Right lobe of liver (tissue), 6 donors: Measurements from ENCODE around the gene FBXO44. TPM values are rescaled to one million over a fixed set of nuclear protein-coding genes. Genes with fewer than 3 reads are reported as not detected.

Source experiments
- ATAC-seq, 4 donors: fragments of 200-7000 bp; cut with Tn5 transposase; one replicate each; pipeline ENCODE4 v1.9.1; 2020; ENCODE audit warnings: mild to moderate bottlenecking in 4 of 4, moderate library complexity in 4 of 4
- DNase-seq, 3 donors: peaks; one replicate each; pipeline ENCODE4 v3.0.0-alpha.2; 2020
- H3K27ac ChIP-seq, 3 donors: fragments of 200-600 bp; one replicate each; pipeline ENCODE4 v1.8.0; 2022
- H3K27me3 ChIP-seq, 2 donors: fragments of 200-600 bp; one replicate each; pipeline ENCODE4 v1.8.0; 2022
- H3K36me3 ChIP-seq, 4 donors: fragments of 200-600 bp; sonication (generic) in 1 of 4; one replicate each; pipeline versions ENCODE4 v1.5.1 to v1.8.0; 2017 to 2022; ENCODE audit warnings: control low read depth in 1 of 4
- H3K4me1 ChIP-seq, 4 donors: fragments of 200-600 bp; sonication (generic) in 1 of 4; one replicate each; pipeline versions ENCODE4 v1.5.1 to v1.8.0; 2017 to 2022; ENCODE audit warnings: control low read depth in 1 of 4
- H3K4me3 ChIP-seq, 3 donors: fragments of 200-600 bp; one replicate each; pipeline ENCODE4 v1.8.0; 2022
- H3K9me3 ChIP-seq, 4 donors: fragments of 200-600 bp; sonication (generic) in 1 of 4; one replicate each; pipeline versions ENCODE4 v1.5.1 to v1.8.0; 2017 to 2022; ENCODE audit warnings: control low read depth in 1 of 4
- POLR2A ChIP-seq: fragments of 450-650 bp; IDR thresholded peaks from one replicate; pipeline ENCODE4 v1.6.1; 2017; ENCODE audit warnings: antibody characterized with exemption, mild to moderate bottlenecking
- WGBS: methylation state at CpG from one replicate; pipeline ENCODE4 v1.1.6; 2018; ENCODE audit warnings: low coverage, low lambda C conversion rate; ENCODE audit not compliant: insufficient coverage; ENCODE audit errors: missing lambda C conversion rate; 5-methylcytosine and 5-hydroxymethylcytosine counted together
- intact Hi-C, 2 donors: fragments of 100-400 bp; cut with DNase I; formaldehyde crosslinking; loops; one replicate each; pipeline versions ENCODE4 v1.11.2 to v1.14.1; 2022
- total RNA-seq, 6 experiments: library from RNA; depleted of rRNA in 2 of 6; stranded (reverse); fragments of >200 nt in 2 of 6; fragmentation: NEBNext Ultra II Directional in 3 of 6; extraction: Animal tissue kit (Norgen Biotek cat#: 25700) in 3 of 6; gene quantifications; one replicate each; pipeline versions ENCODE4 v1.1.0 to v1.2.4, GENCODE V29; 2016 to 2023
- TF ChIP-seq, protein P1 (sequence below), 4 donors: fragments of 200-600 bp in 3 of 4; fragments of 450-650 bp in 1 of 4; IDR thresholded peaks; one replicate each; pipeline versions ENCODE4 v1.5.1 to v1.8.0; 2016 to 2022; ENCODE audit warnings: antibody characterized with exemption in 4 of 4, mild to moderate bottlenecking in 2 of 4
- donor health status: DM: no; HTN: yes; CAD: no.
- donor health status: DM: no; HTN: no; CAD: no.
- donor health status: DM: no; HTN: no; CAD: no.
- donor health status: DM: no; HTN: yes; CAD: no.
- donor health status: DM: no; HTN: yes; CAD: no.

Gene FBXO44
- total RNA-seq, 6 experiments from 2014 or later, result 8.7 to 15.3 (median 10.5) TPM

DNA sequence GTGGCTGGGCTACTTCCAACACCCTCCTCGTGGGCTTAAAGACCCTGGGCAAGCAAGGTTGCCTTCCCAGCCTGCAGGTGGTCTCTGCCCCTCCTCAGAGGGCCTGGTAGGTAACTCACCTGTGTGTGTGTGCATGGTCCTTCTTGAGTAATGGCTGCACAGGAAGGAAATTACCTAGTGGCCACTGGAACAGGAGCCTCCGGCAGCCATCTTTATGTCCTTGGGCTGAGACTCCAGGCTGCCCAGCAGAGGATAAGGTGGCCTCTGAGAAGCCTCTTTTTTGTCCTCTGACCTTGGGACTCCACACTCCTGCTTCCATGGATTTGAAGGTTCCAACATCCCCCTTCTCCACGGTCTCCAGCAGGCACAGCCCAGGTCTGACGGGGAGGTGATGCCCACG, 56.8 kb downstream of the FBXO44 start:
- no peak for TF ChIP-seq POLR2A
- TF ChIP-seq, protein P1, sequence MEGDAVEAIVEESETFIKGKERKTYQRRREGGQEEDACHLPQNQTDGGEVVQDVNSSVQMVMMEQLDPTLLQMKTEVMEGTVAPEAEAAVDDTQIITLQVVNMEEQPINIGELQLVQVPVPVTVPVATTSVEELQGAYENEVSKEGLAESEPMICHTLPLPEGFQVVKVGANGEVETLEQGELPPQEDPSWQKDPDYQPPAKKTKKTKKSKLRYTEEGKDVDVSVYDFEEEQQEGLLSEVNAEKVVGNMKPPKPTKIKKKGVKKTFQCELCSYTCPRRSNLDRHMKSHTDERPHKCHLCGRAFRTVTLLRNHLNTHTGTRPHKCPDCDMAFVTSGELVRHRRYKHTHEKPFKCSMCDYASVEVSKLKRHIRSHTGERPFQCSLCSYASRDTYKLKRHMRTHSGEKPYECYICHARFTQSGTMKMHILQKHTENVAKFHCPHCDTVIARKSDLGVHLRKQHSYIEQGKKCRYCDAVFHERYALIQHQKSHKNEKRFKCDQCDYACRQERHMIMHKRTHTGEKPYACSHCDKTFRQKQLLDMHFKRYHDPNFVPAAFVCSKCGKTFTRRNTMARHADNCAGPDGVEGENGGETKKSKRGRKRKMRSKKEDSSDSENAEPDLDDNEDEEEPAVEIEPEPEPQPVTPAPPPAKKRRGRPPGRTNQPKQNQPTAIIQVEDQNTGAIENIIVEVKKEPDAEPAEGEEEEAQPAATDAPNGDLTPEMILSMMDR (IDR thresholded peaks at IDR 0.05), result no peak
- H3K27me3 ChIP-seq, result no peaks in the 10 kb centered on the region
- no peak overlapping the region for H3K27ac ChIP-seq
- intact Hi-C loops, result loop anchor here in 1 of 2 donors (5.0 kb wide), 1 partner anchor 59 kb away; the partner anchor contains the start of genes FBXO2 and FBXO44
- DNase-seq, result no peak
- H3K4me1 ChIP-seq, result no peaks in the 10 kb centered on the region
- H3K36me3 ChIP-seq, result no peaks in the 10 kb centered on the region
- H3K9me3 ChIP-seq, result no peaks in the 10 kb centered on the region
- WGBS, result no CpG with 5 or more reads among the region's 5 CpGs
- ATAC-seq, result no peak
- H3K4me3 ChIP-seq, result no peak overlapping the region

DNA sequence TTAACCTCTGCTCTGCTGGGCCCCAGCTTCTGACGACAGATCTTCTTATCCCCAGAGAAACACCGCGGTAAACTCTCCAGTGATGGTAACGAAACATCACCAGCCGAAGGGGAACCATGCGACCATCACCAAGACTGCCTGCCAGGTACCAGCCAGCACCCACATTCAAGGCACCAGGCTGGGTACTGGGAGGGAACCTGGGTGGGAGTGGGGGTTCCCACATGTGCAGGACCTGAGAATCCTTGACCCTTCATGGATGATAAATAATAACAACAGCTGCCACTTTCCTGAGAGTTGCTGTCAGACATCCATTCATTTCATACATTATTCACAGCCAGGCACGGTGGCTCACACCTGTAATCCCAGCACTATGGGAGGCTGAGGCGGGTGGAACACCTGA, 57.6 kb downstream of the FBXO44 start:
- no peak for TF ChIP-seq POLR2A
- TF ChIP-seq, protein P1 (IDR thresholded peaks at IDR 0.05), result no peak
- DNase-seq, result no peak
- intact Hi-C loops, result loop anchor here in 1 of 2 donors (5.0 kb wide), 1 partner anchor 60 kb away; the partner anchor contains the start of genes FBXO2 and FBXO44
- ATAC-seq, result no peak
- Histone ChIP-seq H3K4me3 (no peak overlapping the region), H3K9me3 (no peaks in the 10 kb centered on the region), H3K27ac (no peak overlapping the region), H3K36me3 (no peaks in the 10 kb centered on the region), H3K4me1 (no peaks in the 10 kb centered on the region), H3K27me3 (no peaks in the 10 kb centered on the region)
- WGBS, result 40% methylated on average over 3 of the region's 8 CpGs

Other genes with a start within 250 kb of the FBXO44 start
- gene DISP3, start 175.7 kb upstream of the FBXO44 start, total RNA-seq, result under 1 TPM in 1 of 6 experiments, not detected in 5; 0.06 TPM
- 10 to 100 TPM in 4 of 6 experiments, 1 to 10 TPM in 2; 6.6 to 23.7 (median 16.0) TPM for gene FBXO2, start 448 bp upstream of the FBXO44 start, total RNA-seq
- gene FBXO6, start 9.3 kb downstream of the FBXO44 start, total RNA-seq, result 10 to 100 TPM in 4 of 6 experiments, 1 to 10 TPM in 2; 7.0 to 21.1 (median 11.5) TPM
- 10 to 100 TPM; 18.0 to 66.4 (median 29.7) TPM for gene MAD2L2, start 26.3 kb downstream of the FBXO44 start, total RNA-seq
- gene DRAXIN, start 36.8 kb downstream of the FBXO44 start, total RNA-seq, result not detected
- 10 to 100 TPM in 3 of 6 experiments, 1 to 10 TPM in 3; 6.4 to 20.5 (median 11.4) TPM for gene AGTRAP, start 81.3 kb downstream of the FBXO44 start, total RNA-seq
- not detected for gene C1orf167, start 107.3 kb downstream of the FBXO44 start, total RNA-seq
- 10 to 100 TPM; 10.6 to 20.1 (median 15.6) TPM for gene MTHFR, start 151.1 kb downstream of the FBXO44 start, total RNA-seq
- 10 to 100 TPM in 2 of 6 experiments, 1 to 10 TPM in 4; 4.2 to 12.7 (median 9.2) TPM for gene CLCN6, start 151.3 kb downstream of the FBXO44 start, total RNA-seq
- gene NPPA, start 192.9 kb downstream of the FBXO44 start, total RNA-seq, result 1 to 10 TPM in 2 of 6 experiments, under 1 TPM in 2, not detected in 2; 0.27 to 2.3 (median 1.3) TPM
- under 1 TPM in 1 of 6 experiments, not detected in 5; 0.44 TPM for gene NPPB, start 204.1 kb downstream of the FBXO44 start, total RNA-seq